NB4 (cell line): ENCODE measurements around the gene HTRA1.

ENCODE experiments used
- POLR2A ChIP-seq: IDR thresholded peaks from 2 replicates; pipeline ENCODE4 v1.6.1; 2011; ENCODE audit warnings: mild to moderate bottlenecking; ENCODE audit not compliant: insufficient read length; ENCODE audit errors: extremely low read depth
- TF ChIP-seq, protein P1 (sequence below): IDR thresholded peaks from one replicate; pipeline ENCODE4 v1.5.1; 2012; ENCODE audit warnings: low read depth, low read length
- TF ChIP-seq, protein P2 (sequence below): IDR thresholded peaks from 2 replicates; pipeline ENCODE4 v1.6.1; 2011; ENCODE audit warnings: low read depth, low read length

- TF ChIP-seq, protein P1, sequence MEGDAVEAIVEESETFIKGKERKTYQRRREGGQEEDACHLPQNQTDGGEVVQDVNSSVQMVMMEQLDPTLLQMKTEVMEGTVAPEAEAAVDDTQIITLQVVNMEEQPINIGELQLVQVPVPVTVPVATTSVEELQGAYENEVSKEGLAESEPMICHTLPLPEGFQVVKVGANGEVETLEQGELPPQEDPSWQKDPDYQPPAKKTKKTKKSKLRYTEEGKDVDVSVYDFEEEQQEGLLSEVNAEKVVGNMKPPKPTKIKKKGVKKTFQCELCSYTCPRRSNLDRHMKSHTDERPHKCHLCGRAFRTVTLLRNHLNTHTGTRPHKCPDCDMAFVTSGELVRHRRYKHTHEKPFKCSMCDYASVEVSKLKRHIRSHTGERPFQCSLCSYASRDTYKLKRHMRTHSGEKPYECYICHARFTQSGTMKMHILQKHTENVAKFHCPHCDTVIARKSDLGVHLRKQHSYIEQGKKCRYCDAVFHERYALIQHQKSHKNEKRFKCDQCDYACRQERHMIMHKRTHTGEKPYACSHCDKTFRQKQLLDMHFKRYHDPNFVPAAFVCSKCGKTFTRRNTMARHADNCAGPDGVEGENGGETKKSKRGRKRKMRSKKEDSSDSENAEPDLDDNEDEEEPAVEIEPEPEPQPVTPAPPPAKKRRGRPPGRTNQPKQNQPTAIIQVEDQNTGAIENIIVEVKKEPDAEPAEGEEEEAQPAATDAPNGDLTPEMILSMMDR: no peak
- TF ChIP-seq POLR2A: no peak
- TF ChIP-seq, protein P2, sequence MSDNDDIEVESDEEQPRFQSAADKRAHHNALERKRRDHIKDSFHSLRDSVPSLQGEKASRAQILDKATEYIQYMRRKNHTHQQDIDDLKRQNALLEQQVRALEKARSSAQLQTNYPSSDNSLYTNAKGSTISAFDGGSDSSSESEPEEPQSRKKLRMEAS: no peak
These were observed 69.9 kb downstream of the HTRA1 start for GRCh38 chr10:122531261-122531660.
